ENCODE data around the gene SLC22A31.
A peak's percentile ranks its signal among the peaks of the same experiment; 100 is the strongest.
"Not testable (repeated sequence)": the region's sequence is repeated elsewhere in the genome, so short reads cannot be mapped to it uniquely, and the experiment has no call there.

SLC22A31 gene

DNA sequence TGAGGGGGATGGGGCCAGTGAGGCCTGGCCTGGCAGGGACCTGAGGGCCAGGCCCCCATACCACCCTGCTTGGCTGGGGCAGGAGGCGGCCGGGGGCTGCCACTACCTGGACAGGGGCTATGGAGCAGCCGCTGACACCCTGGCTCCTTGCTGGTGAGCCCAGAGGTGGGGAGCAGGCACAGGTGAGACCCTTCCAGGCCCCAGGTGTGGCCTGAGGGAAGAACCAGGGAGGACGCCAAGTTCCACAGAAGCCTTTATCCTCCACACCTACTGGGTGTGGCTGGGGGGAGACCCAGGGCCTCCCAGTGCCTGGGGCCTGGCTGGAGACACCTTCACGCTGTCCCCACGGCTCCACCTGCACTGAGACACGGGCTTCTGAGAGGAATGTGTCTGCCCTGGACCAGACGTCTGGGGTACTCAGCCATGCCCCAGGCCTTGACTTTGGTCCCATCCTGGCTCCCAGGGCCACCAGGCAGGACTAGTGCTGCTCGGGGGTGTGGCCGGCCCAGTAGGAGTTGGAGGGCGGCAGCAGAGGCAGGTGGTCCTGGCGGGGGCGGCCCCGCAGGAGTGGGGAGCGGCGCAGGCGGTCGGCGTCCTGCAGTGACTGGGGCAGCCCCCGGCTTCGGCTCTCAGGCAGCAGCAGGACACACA lies 4.7 kb downstream of the SLC22A31 start:
- H3K9me3 Mint-ChIP-seq, result no peaks in the 10 kb centered on the region
- peaks cover 23% of the 10 kb centered on the region for H3K27me3 Mint-ChIP-seq
- no peak overlapping the region for H3K27ac Mint-ChIP-seq (ENCODE audit: low read depth)
- no peaks in the 10 kb centered on the region for H3K4me1 Mint-ChIP-seq
- DNase-seq (ENCODE audit: low spot score in 2 of 2) (no peak), ATAC-seq (replicated peaks; ENCODE audit: extremely low read depth, poor library complexity, severe bottlenecking) (no peak)
- peaks cover 9% of the 10 kb centered on the region for H3K36me3 Mint-ChIP-seq (ENCODE audit: insufficient read depth)
- H3K4me3 Mint-ChIP-seq, result no peak overlapping the region

DNA sequence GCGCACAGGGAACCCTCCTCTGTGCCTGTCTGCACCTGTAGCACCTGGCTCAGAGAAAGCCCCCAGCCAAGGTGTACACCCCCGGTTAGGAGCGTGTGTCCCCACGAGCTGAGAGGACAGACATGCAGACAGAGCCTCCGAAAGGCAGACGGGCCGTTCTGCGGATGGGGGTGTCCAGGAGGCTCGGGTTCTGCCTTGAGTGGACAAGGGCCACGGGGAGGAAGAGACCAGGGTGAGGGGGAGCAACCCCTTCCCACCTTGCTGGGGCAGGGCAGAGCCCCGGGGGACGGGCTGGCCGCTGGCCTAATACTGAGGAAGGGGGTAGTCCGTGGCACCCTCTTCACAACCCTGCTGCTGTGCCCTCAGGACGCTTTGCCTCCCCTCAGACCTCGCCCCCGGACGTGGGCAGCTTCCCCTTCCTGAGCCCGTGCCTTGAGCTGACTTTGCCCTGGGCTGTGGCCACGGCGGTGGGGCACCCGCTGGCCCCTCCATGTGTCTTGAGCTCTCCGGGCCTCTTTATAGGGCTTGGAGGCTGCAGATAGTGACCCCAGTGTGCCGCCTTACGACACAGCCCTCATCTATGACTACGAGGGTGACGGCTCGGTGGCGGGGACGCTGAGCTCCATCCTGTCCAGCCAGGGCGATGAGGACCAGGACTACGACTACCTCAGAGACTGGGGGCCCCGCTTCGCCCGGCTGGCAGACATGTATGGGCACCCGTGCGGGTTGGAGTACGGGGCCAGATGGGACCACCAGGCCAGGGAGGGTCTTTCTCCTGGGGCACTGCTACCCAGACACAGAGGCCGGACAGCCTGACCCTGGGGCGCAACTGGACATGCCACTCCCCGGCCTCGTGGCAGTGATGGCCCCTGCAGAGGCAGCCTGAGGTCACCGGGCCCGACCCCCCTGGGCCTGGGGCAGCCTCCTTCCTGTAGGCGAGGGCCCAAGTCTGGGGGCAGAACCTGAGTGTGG lies 5.7 kb downstream of the SLC22A31 start:
- Mint-ChIP-seq H3K4me3 (no peak overlapping the region), H3K36me3 (ENCODE audit: insufficient read depth) (peaks cover 8% of the 10 kb centered on the region), H3K9me3 (no peaks in the 10 kb centered on the region), H3K27me3 (peaks cover 14% of the 10 kb centered on the region), H3K4me1 (no peaks in the 10 kb centered on the region), H3K27ac (ENCODE audit: low read depth) (no peak overlapping the region)
- ATAC-seq (replicated peaks; ENCODE audit: extremely low read depth, poor library complexity, severe bottlenecking) (no peak), DNase-seq (ENCODE audit: low spot score in 2 of 2) (no peak)

DNA sequence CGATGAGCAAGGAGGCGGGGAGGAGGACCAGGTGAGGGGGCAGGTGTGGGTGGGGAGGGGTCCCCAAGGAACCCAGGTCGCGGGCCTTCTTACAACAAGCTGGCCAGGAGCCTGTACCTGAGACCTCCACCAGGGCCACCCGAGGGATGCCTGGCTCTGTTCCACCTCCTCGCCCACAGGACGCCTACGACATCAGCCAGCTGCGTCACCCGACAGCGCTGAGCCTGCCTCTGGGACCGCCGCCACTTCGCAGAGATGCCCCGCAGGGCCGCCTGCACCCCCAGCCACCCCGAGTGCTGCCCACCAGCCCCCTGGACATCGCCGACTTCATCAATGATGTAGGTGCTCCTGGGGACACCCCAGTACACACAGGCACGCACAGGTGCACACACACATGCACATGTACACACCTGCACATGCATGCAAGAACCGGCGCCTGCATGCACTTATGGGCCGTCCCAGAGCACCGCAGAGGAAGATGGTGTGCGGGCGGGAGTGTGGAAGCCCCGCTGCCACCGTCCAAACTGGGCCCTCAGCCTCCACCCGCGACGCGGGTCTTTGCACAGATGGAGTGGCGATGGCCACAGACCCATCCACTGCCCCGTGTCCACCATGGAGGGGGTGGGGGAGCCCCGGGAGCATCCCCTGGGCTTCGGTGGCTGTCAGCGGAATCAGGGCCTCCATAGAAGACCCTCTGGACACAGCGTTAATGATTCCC lies 6.6 kb downstream of the SLC22A31 start:
- Mint-ChIP-seq H3K27me3 (peaks cover 13% of the 10 kb centered on the region), H3K4me3 (no peak overlapping the region), H3K9me3 (no peaks in the 10 kb centered on the region), H3K4me1 (no peaks in the 10 kb centered on the region), H3K27ac (ENCODE audit: low read depth) (no peak overlapping the region), H3K36me3 (ENCODE audit: insufficient read depth) (peaks cover 12% of the 10 kb centered on the region)
- DNase-seq (ENCODE audit: low spot score in 2 of 2) (no peak), ATAC-seq (replicated peaks; ENCODE audit: extremely low read depth, poor library complexity, severe bottlenecking) (no peak)

DNA sequence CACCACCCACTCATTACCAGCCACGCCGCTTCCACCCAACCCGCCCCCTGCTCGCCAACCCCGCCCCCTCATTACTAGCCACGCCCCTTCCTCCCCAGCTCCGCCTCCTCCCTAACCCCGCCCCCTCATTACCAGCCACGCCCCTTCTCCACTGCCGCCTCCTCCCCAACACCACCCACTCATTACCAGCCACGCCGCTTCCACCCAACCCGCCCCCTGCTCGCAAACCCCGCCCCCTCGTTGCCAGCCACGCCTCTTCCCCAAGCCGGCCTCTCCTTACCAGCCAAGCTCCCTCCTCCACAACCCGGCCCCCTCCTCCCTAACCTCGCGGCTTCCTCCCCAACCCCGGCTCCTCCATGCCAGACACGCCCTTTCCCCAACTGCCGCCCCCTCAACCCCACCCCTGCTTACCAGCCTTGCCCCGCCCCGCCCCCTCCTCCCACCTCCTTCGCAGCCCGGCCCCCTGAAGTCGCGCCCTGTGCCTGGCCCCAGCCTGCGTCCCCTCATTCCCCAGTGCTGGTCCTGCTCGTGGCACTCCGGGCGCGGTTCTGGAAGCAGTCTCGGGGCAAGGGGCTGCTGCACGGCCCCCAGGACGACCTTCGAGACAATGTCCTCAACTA lies 7.3 kb downstream of the SLC22A31 start:
- no peaks in the 10 kb centered on the region for H3K9me3 Mint-ChIP-seq
- H3K36me3 Mint-ChIP-seq (ENCODE audit: insufficient read depth), result peaks cover 12% of the 10 kb centered on the region
- DNase-seq (ENCODE audit: low spot score in 2 of 2) (no peak), ATAC-seq (replicated peaks; ENCODE audit: extremely low read depth, poor library complexity, severe bottlenecking) (peak; percentile 27)
- H3K27ac Mint-ChIP-seq (ENCODE audit: low read depth), result no peak overlapping the region
- H3K27me3 Mint-ChIP-seq, result peaks cover 11% of the 10 kb centered on the region
- no peak overlapping the region for H3K4me3 Mint-ChIP-seq
- no peaks in the 10 kb centered on the region for H3K4me1 Mint-ChIP-seq

DNA sequence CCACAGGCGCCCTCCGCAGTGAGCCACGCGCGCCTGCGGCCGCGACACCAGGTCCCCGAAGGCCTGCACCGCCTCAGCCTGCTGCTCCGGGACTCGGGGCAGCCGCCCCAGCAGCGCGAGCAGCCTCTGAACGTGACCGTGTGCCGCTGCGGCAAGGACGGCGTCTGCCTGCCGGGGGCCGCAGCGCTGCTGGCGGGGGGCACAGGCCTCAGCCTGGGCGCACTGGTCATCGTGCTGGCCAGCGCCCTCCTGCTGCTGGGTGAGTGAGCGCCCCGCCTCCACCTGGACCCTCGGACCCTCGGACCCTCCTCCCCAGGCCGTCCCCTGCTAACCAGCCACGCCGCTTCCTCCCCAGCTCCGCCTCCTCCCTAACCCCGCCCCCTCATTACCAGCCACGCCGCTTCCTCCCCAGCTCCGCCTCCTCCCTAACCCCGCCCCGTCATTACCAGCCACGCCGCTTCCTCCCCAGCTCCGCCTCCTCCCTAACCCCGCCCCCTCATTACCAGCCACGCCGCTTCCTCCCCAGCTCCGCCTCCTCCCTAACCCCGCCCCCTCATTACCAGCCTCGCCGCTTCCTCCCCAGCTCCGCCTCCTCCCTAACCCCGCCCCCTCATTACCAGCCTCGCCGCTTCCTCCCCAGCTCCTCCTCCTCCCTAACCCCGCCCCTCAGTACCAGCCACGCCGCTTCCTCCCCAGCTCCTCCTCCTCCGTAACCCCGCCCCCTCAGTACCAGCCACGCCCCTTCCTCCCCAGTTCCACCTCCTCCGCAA lies 8.0 kb downstream of the SLC22A31 start:
- H3K9me3 Mint-ChIP-seq; H3K27ac Mint-ChIP-seq (ENCODE audit: low read depth); H3K4me1 Mint-ChIP-seq; H3K27me3 Mint-ChIP-seq; H3K4me3 Mint-ChIP-seq: not testable (repeated sequence)
- DNase-seq (ENCODE audit: low spot score in 2 of 2) (peak; percentile 60 to 62), ATAC-seq (replicated peaks; ENCODE audit: extremely low read depth, poor library complexity, severe bottlenecking) (peak; percentile 26)
- H3K36me3 Mint-ChIP-seq (ENCODE audit: insufficient read depth), result peaks cover 14% of the 10 kb centered on the region

DNA sequence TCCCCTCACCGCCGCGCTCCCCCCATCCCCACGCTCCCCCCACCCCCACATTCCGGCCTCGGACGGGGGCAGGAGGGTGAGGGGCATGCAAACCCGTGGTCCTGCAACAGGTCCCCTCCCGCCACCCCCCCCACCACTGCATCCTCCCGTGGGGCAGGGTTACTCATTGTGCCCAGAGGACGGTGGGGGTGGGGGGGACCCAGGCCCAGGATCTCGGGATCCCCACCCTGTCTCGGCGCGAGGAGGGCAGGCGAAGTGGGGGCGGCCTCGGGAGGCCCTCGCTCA lies 8.5 kb downstream of the SLC22A31 start:
- Mint-ChIP-seq H3K9me3 (peaks cover 5% of the 10 kb centered on the region), H3K4me3 (no peak overlapping the region), H3K27ac (ENCODE audit: low read depth) (no peak overlapping the region), H3K27me3 (no peaks in the 10 kb centered on the region), H3K36me3 (ENCODE audit: insufficient read depth) (peaks cover 18% of the 10 kb centered on the region), H3K4me1 (no peaks in the 10 kb centered on the region)
- no peak for DNase-seq (ENCODE audit: low spot score in 2 of 2)
- ATAC-seq (replicated peaks; ENCODE audit: extremely low read depth, poor library complexity, severe bottlenecking), result no peak

DNA sequence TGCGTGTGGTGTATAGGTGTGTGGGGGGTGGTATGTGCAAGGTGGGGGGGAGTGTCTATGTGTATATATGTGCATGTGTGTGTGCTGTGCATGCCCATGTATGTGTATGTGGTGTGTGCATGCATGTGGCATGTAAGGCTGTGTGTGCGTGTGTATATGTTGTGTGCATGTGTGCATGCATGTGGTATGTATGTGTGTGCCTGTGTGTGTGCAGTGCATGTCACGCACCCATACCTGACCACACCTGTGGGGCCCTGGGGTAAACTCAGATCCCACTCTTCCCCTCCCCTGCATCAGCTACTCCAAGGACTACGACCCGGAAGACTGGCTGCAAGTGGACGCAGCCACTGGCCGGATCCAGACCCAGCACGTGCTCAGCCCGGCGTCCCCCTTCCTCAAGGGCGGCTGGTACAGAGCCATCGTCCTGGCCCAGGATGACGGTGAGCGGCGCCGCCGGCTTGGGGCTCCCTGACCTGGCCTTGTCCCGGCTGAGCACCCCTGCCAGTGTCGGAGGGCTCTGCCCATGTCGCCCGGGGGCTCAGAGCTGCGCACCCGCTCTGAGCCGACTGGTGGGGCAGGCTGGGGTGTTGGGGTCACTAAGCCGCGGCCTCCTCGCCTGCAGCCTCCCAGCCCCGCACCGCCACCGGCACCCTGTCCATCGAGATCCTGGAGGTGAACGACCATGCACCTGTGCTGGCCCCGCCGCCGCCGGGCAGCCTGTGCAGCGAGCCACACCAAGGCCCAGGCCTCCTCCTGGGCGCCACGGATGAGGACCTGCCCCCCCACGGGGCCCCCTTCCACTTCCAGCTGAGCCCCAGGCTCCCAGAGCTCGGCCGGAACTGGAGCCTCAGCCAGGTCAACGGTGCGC lies 9.1 kb downstream of the SLC22A31 start:
- peaks cover 21% of the 10 kb centered on the region for H3K36me3 Mint-ChIP-seq (ENCODE audit: insufficient read depth)
- DNase-seq (ENCODE audit: low spot score in 2 of 2), result no peak
- no peaks in the 10 kb centered on the region for H3K4me1 Mint-ChIP-seq
- no peak overlapping the region for H3K27ac Mint-ChIP-seq (ENCODE audit: low read depth)
- peak overlapping the region; percentile 7 for H3K4me3 Mint-ChIP-seq
- H3K9me3 Mint-ChIP-seq, result peaks cover 5% of the 10 kb centered on the region
- no peak for ATAC-seq (replicated peaks; ENCODE audit: extremely low read depth, poor library complexity, severe bottlenecking)
- H3K27me3 Mint-ChIP-seq, result no peaks in the 10 kb centered on the region

DNA sequence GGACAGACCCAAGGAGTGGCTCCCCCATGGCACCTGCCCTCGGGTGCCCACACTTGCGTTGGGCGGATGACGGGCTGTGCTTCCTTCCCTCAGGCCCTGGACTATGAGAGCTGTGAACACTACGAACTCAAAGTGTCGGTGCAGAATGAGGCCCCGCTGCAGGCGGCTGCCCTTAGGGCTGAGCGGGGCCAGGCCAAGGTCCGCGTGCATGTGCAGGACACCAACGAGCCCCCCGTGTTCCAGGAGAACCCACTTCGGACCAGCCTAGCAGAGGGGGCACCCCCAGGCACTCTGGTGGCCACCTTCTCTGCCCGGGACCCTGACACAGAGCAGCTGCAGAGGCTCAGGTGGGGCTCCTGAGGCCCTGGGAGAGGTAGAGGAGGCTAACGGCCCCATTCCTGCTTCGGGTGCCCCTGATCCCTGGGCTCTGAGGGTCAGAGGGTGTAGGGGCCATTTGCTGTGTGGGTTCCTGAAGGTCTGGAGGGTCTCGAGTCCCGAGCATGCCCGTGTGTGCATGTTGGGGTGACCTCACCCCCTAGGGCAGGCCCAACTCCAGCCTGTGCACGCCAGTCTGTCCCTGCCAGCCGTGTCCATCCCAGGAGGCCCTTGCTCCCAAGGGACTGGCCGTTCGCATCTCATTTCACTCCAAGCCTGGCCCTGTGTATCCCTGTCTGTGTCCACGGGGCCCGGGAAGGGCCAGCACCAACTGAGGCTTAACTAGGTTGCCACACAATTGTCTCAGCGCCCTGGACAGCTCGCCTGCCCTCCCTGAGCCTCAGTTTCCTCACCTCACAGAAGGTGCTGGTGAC lies 10.0 kb downstream of the SLC22A31 start:
- no peaks in the 10 kb centered on the region for H3K4me1 Mint-ChIP-seq
- H3K27ac Mint-ChIP-seq (ENCODE audit: low read depth), result no peak overlapping the region
- no peaks in the 10 kb centered on the region for H3K27me3 Mint-ChIP-seq
- H3K36me3 Mint-ChIP-seq (ENCODE audit: insufficient read depth), result peaks cover 26% of the 10 kb centered on the region
- no peak for DNase-seq (ENCODE audit: low spot score in 2 of 2)
- H3K9me3 Mint-ChIP-seq, result peaks cover 5% of the 10 kb centered on the region
- no peak for ATAC-seq (replicated peaks; ENCODE audit: extremely low read depth, poor library complexity, severe bottlenecking)
- H3K4me3 Mint-ChIP-seq, result no peak overlapping the region

DNA sequence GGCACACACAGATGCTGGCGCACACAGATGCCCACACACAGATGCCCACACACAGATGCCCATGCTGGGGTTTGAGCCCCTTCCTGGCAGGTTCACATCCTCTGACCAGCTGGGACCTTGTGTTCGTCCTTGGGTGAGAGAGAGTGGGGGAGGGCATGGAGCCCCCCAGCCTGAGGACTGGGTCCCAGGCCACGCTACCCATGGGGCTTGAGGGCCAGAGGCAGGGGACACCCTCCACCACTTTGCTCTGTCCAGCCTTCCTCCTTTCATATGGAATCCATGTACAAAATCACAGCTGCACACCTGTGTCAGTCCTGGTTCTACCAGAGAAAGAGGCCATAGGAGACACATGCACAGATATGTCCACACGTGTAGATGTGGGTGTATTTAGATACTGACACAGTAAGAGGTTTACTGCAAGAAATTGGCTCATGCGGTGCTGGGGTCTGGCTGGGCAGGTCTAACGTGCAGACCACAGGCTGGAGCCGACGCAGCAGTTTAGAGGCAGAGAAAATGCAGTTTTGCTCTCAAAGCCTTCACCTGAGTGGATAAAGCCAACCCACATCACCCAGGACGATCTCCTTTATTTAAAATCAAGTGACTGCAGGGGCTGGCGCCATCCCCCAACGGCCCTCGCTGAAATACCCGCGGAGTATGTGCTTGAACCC lies 10.8 kb downstream of the SLC22A31 start:
- no peak for DNase-seq (ENCODE audit: low spot score in 2 of 2)
- no peak for ATAC-seq (replicated peaks; ENCODE audit: extremely low read depth, poor library complexity, severe bottlenecking)
- peaks cover 5% of the 10 kb centered on the region for H3K9me3 Mint-ChIP-seq
- H3K27ac Mint-ChIP-seq (ENCODE audit: low read depth), result peak overlapping the region; percentile 64
- H3K27me3 Mint-ChIP-seq, result no peaks in the 10 kb centered on the region
- H3K4me1 Mint-ChIP-seq, result no peaks in the 10 kb centered on the region
- no peak overlapping the region for H3K4me3 Mint-ChIP-seq
- peaks cover 29% of the 10 kb centered on the region for H3K36me3 Mint-ChIP-seq (ENCODE audit: insufficient read depth)

DNA sequence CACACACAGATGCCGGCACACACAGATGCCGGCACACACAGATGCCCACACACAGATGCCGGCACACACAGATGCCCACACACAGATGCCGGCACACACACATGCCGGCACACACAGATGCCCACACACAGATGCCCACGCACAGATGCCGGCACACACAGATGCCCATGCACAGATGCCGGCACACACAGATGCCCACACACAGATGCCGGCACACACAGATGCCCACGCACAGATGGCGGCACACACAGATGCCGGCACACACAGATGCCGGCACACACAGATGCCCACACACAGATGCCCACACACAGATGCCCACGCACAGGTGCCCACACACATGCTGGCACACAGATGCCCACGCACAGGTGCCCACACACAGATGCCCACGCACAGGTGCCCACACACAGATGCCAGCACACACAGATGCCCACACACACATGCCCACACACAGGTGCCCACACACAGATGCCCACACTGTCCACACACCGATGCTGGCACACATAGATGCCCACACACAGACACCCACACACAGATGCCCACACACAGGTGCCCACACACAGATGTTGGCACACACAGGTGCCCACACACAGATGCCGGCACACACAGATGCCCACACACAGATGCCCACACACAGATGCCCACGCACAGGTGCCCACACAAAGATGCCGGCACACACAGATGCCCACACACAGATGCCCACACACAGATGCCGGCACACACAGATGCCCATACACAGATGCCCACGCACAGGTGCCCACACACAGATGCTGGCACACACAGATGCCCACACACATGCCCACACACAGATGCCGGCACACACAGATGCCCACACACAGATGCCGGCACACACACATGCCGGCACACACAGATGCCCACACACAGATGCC lies 11.6 kb downstream of the SLC22A31 start:
- not testable (repeated sequence) for DNase-seq (ENCODE audit: low spot score in 2 of 2); H3K4me1 Mint-ChIP-seq; ATAC-seq (replicated peaks; ENCODE audit: extremely low read depth, poor library complexity, severe bottlenecking); H3K9me3 Mint-ChIP-seq; H3K4me3 Mint-ChIP-seq; H3K27me3 Mint-ChIP-seq
- Mint-ChIP-seq H3K27ac (ENCODE audit: low read depth) (peak overlapping the region; percentile 64), H3K36me3 (ENCODE audit: insufficient read depth) (peaks cover 31% of the 10 kb centered on the region)

All from central memory CD8-positive, alpha-beta T cell (primary cell).